Esophagus (tissue), 2 donors: Measurements from ENCODE around the gene METTL8. TPM values are rescaled to one million over a fixed set of nuclear protein-coding genes. Genes with fewer than 3 reads are reported as not detected.
"Not testable (repeated sequence)": the region's sequence is repeated elsewhere in the genome, so short reads cannot be mapped to it uniquely, and the experiment has no call there.

Experiments
- H3K27ac ChIP-seq, 2 donors: one replicate each; pipeline ENCODE4 v1.5.1; 2013; ENCODE audit warnings: low read depth in 2 of 2, mild to moderate bottlenecking in 2 of 2, inconsistent platforms in 1 of 2, low read length in 1 of 2, moderate library complexity in 1 of 2
- H3K27me3 ChIP-seq, 2 donors: one replicate each; pipeline ENCODE4 v1.6.1; 2013; ENCODE audit warnings: low read length in 2 of 2, control low read depth in 1 of 2, mild to moderate bottlenecking in 1 of 2; ENCODE audit not compliant: insufficient read depth in 2 of 2, control insufficient read depth in 1 of 2
- H3K36me3 ChIP-seq, 2 donors: one replicate each; pipeline ENCODE4 v1.6.1; 2013; ENCODE audit warnings: low read length in 1 of 2; ENCODE audit not compliant: control insufficient read depth in 2 of 2, insufficient read depth in 2 of 2
- H3K4me1 ChIP-seq, 2 donors: one replicate each; pipeline ENCODE4 v1.6.1; 2013; ENCODE audit warnings: low read length in 1 of 2; ENCODE audit not compliant: control insufficient read depth in 2 of 2, insufficient read depth in 2 of 2
- H3K4me3 ChIP-seq, 2 donors: one replicate each; pipeline ENCODE4 v1.5.1; 2013; ENCODE audit warnings: low read length in 2 of 2, mild to moderate bottlenecking in 2 of 2, low read depth in 1 of 2, moderate library complexity in 1 of 2
- H3K9me3 ChIP-seq, 2 donors: one replicate each; pipeline ENCODE4 v1.6.1; 2013; ENCODE audit warnings: mild to moderate bottlenecking in 2 of 2, low read depth in 1 of 2, low read length in 1 of 2, moderate library complexity in 1 of 2; ENCODE audit not compliant: control insufficient read depth in 2 of 2, insufficient read depth in 1 of 2
- WGBS, 2 donors: extraction: QIAGEN DNeasy Blood & Tissue Kit; methylation state at CpG; one replicate each; pipeline ENCODE4 v1.1.7; 2013; 5-methylcytosine and 5-hydroxymethylcytosine counted together
- polyA plus RNA-seq, 2 donors: library from polyadenylated mRNA; stranded (reverse); fragments of 200-250 nt; gene quantifications; one replicate each; pipeline ENCODE4 v1.2.3, GENCODE V29; 2013
- donor health status: healthy with polysubstance abuse.
- donor health status: Bipolar disorder and iron deficiency.

METTL8 gene
- polyA plus RNA-seq, 2 donors: 11.4 to 13.8 TPM

- Histone ChIP-seq H3K4me3 (no peak overlapping the region), H3K36me3 (peaks cover 0 to 3% of the 10 kb centered on the region in 2 donors), H3K9me3 (no peaks in the 10 kb centered on the region), H3K27me3 (no peaks in the 10 kb centered on the region), H3K4me1 (no peaks in the 10 kb centered on the region), H3K27ac (no peak overlapping the region)
- 67 to 71% methylated on average over 12 of the region's 12 CpGs for WGBS, 2 donors
These were observed 114.5 kb downstream of the METTL8 start for GRCh38 chr2:171319164-171319810.

GRCh38 chr2:171318463-171318934, 115.3 kb downstream of the METTL8 start:
- WGBS, 2 donors: 38 to 39% methylated on average over 6 of the region's 6 CpGs

DNA sequence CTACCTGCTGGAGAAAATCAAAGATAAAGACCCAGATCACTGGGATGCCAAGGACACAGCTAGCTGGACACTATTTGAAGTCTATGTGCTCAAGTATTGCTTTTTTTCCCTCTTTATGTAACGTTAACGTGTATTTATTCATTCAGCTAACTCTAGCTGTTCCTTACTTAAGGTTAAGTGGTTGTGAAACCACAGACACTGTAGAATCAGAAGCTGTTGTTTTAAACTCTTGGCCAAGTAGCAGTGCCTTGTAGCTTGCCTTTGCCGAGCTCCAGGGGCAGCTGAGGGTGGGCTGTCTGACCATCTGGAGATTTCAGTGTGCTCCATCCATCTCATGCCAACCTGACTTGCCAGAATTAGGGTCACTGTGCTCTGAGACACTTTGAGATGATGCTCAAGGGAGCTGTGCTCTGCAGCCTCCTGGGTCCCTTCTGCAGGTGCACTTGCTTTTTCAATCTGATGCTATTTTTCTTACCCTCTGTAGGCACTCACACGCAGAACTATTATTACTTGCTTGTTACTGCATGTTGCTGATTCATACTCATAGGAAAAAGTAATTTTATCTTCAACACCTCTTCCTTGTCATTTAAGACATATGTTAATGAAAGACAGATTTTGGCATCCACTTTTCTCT, 116.2 kb downstream of the METTL8 start:
- H3K27me3 ChIP-seq: no peaks in the 10 kb centered on the region

More at GRCh38 chr2:171318463-171318934, 115.3 kb downstream of the METTL8 start:
- no peak overlapping the region for H3K27ac ChIP-seq
- no peaks in the 10 kb centered on the region for H3K27me3 ChIP-seq
- peaks cover 0 to 3% of the 10 kb centered on the region in 2 donors for H3K36me3 ChIP-seq
- no peaks in the 10 kb centered on the region for H3K4me1 ChIP-seq
- H3K4me3 ChIP-seq: no peak overlapping the region
- H3K9me3 ChIP-seq: no peaks in the 10 kb centered on the region

DNA sequence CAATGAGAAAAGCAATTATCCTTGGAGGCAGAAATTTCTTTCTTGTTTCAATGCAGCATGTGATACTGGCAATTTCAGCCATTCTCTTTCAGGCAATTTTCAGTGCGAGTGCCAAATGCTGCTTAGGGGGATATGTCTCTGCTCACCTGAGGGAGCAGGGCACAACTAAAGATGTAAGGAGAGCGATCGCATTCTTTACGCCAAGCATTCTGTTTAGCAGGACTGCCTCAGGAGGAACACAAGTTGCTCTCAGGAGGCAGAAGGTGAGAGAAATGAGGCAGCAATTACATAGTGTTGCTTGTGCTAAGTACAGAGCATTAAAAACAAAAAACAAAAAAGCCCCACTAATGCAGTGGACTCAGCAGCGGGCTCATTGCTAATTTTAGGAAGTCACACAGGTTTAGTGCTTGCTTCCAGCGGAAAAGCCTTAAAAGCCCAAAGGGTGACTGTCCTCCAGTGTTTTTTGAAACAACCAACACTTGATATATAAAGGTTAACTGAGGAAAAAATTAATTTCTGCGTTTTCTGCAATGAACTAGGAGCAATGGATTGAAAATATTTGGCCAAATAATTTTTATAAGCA, 116.9 kb downstream of the METTL8 start:
- H3K4me3 ChIP-seq: no peak overlapping the region
- no peak overlapping the region for H3K27ac ChIP-seq
- no peaks in the 10 kb centered on the region for H3K4me1 ChIP-seq
- H3K9me3 ChIP-seq: peaks cover 0 to 3% of the 10 kb centered on the region in 2 donors
- no peaks in the 10 kb centered on the region for H3K27me3 ChIP-seq
- H3K36me3 ChIP-seq: no peaks in the 10 kb centered on the region
- 82 to 84% methylated on average over 7 of the region's 7 CpGs for WGBS, 2 donors

More for the DNA sequence above, 116.2 kb downstream of the METTL8 start:
- Histone ChIP-seq H3K36me3 (no peaks in the 10 kb centered on the region), H3K4me3 (no peak overlapping the region), H3K4me1 (no peaks in the 10 kb centered on the region), H3K9me3 (no peaks in the 10 kb centered on the region), H3K27ac (no peak overlapping the region)
- 72 to 74% methylated on average over 4 of the region's 4 CpGs for WGBS, 2 donors

DNA sequence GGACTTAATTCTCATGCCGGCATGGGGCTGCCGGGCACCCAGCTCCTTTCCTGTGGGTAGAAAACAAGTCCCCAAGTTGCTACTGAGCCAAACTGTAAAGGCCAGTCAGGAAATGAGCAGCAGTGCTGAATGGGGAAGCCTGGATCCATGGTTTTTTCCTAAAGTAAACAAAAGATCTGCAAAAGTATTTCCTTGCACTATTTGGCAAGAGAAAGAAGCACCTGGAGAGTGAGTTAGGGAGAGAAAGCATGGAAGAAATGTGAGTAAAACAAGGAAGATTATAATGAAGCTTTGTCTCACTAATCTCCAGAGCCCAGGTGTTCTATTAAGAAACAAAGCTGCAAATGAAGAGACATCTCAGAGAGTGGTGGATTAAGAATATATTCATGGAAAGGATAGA, 117.6 kb downstream of the METTL8 start:
- Histone ChIP-seq H3K27ac (no peak overlapping the region), H3K36me3 (no peaks in the 10 kb centered on the region), H3K27me3 (no peaks in the 10 kb centered on the region), H3K4me3 (no peak overlapping the region), H3K4me1 (no peaks in the 10 kb centered on the region), H3K9me3 (peaks cover 0 to 3% of the 10 kb centered on the region in 2 donors)
- 20 to 32% methylated on average over 2 of the region's 2 CpGs for WGBS, 2 donors

- no peaks in the 10 kb centered on the region for H3K27me3 ChIP-seq
- 57 to 65% methylated on average over 3 of the region's 3 CpGs for WGBS, 2 donors
These were observed 118.0 kb downstream of the METTL8 start for GRCh38 chr2:171315781-171316180.

GRCh38 chr2:171312182-171312581, 121.6 kb downstream of the METTL8 start:
- not testable (repeated sequence) for H3K4me1 ChIP-seq, H3K4me3 ChIP-seq, H3K27ac ChIP-seq, H3K27me3 ChIP-seq, H3K36me3 ChIP-seq, H3K9me3 ChIP-seq
- WGBS, 2 donors: 84 to 88% methylated on average over 3 of the region's 3 CpGs

More at GRCh38 chr2:171315781-171316180, 118.0 kb downstream of the METTL8 start:
- peaks cover 0 to 3% of the 10 kb centered on the region in 2 donors for H3K9me3 ChIP-seq
- no peak overlapping the region for H3K4me3 ChIP-seq
- no peaks in the 10 kb centered on the region for H3K36me3 ChIP-seq
- H3K4me1 ChIP-seq: no peaks in the 10 kb centered on the region
- H3K27ac ChIP-seq: no peak overlapping the region

- not testable (repeated sequence) for H3K4me1 ChIP-seq, H3K4me3 ChIP-seq, H3K27me3 ChIP-seq, H3K27ac ChIP-seq, H3K9me3 ChIP-seq, H3K36me3 ChIP-seq
- WGBS, 2 donors: 97 to 100% methylated on average over 1 of the region's 1 CpG
These were observed 122.2 kb downstream of the METTL8 start for GRCh38 chr2:171311589-171311988.

DNA sequence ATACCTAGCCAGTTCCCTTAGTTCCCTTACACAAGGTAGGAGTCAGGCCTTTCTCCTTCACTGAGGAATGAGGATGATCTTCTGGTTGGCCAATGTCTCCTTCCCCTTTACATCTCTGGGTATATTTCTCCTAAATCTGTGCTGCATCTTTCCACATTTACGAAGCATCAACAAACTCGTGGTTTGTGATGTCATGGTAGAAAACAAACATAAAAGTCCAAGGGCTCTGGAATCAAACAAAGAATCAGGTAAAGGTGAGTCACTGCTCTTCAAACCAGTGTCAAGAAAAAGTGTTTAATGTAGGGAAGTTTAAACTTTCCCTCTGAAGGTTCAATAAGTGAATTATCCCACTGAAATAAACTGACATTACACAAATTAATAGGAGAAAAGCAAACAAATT, 122.9 kb downstream of the METTL8 start:
- Histone ChIP-seq H3K27ac (no peak overlapping the region), H3K4me3 (no peak overlapping the region), H3K9me3 (peaks cover 0 to 3% of the 10 kb centered on the region in 2 donors), H3K27me3 (no peaks in the 10 kb centered on the region), H3K36me3 (no peaks in the 10 kb centered on the region), H3K4me1 (no peaks in the 10 kb centered on the region)
- WGBS, 2 donors: 81 to 86% methylated on average over 2 of the region's 2 CpGs
